IMR-90 (cell line): Measurements from ENCODE around the gene SPECC1L. TPM values are rescaled to one million over a fixed set of nuclear protein-coding genes. Genes with fewer than 3 reads are reported as not detected.

Source experiments
- ATAC-seq: fragments of 200-7000 bp; cut with Tn5 transposase; 2 replicates; pipeline ENCODE4 v1.9.1; 2020; ENCODE audit warnings: low read depth, mild to moderate bottlenecking, moderate library complexity
- BruUV-seq: library from RNA; stranded (reverse); fragments of 400-500 nt; replicated peaks from 2 replicates; lab custom pipeline; 2021; lab: Mats Ljungman, UMichigan
- CTCF ChIA-PET: fragments of 300-600 bp; formaldehyde crosslinking; extraction: SDS; loops from one replicate; lab custom pipeline; 2021; ENCODE audit warnings: antibody characterized with exemption; lab: Yijun Ruan, JAX
- POLR2A ChIA-PET: fragments of 300-600 bp; sonication (Branson Sonifier 250); formaldehyde crosslinking; loops from one replicate; lab custom pipeline; 2022; ENCODE audit warnings: antibody characterized with exemption; ENCODE audit not compliant: unreplicated experiment; lab: Charles Lee
- DNase-seq: peaks from one replicate; pipeline ENCODE4 v3.0.0; 2013
- H2AFZ ChIP-seq: replicated peaks from 2 replicates; pipeline ENCODE3; 2013; ENCODE audit warnings: low read length, mild to moderate bottlenecking; ENCODE audit not compliant: poor library complexity
- H2AK5ac ChIP-seq: 2 replicates; pipeline ENCODE4 v1.6.1; 2013; ENCODE audit warnings: low read depth, low read length, inconsistent platforms
- H2AK9ac ChIP-seq: replicated peaks from 2 replicates; pipeline ENCODE3; 2013; ENCODE audit warnings: mild to moderate bottlenecking, low read depth, low read length, moderate library complexity; ENCODE audit not compliant: poor library complexity
- H2BK120ac ChIP-seq: 2 replicates; pipeline ENCODE4 v1.6.1; 2013; ENCODE audit warnings: low read depth, low read length, inconsistent platforms
- H2BK15ac ChIP-seq: 3 replicates; pipeline ENCODE4 v1.6.1; 2013; ENCODE audit warnings: low read depth, low read length, inconsistent platforms
- H2BK20ac ChIP-seq: 2 replicates; pipeline ENCODE4 v1.6.1; 2013; ENCODE audit warnings: low read depth, mild to moderate bottlenecking, inconsistent platforms, low read length, moderate library complexity
- H2BK5ac ChIP-seq: 2 replicates; pipeline ENCODE4 v1.6.1; 2013; ENCODE audit warnings: mild to moderate bottlenecking, low read depth, low read length, inconsistent platforms; ENCODE audit not compliant: poor library complexity, severe bottlenecking
- H3K14ac ChIP-seq: replicated peaks from 2 replicates; pipeline ENCODE4 v1.6.1; 2013; ENCODE audit warnings: low read depth, low read length, inconsistent platforms
- H3K18ac ChIP-seq: 2 replicates; pipeline ENCODE4 v1.6.1; 2013; ENCODE audit warnings: low read depth, low read length, control low read depth
- H3K23ac ChIP-seq: 2 replicates; pipeline ENCODE4 v1.6.1; 2013; ENCODE audit warnings: low read depth, low read length, inconsistent platforms
- H3K27ac ChIP-seq: 2 replicates; pipeline ENCODE4 v1.5.1; 2013; ENCODE audit warnings: mild to moderate bottlenecking, control low read depth, low read length; ENCODE audit not compliant: insufficient read depth
- H3K27me3 ChIP-seq: 2 replicates; pipeline ENCODE4 v1.6.1; 2013; ENCODE audit warnings: low read length; ENCODE audit not compliant: control insufficient read depth, insufficient read depth
- H3K36me3 ChIP-seq: 2 replicates; pipeline ENCODE4 v1.6.1; 2013; ENCODE audit warnings: low read length, mixed read lengths; ENCODE audit not compliant: control insufficient read depth, insufficient read depth
- H3K4ac ChIP-seq: 2 replicates; pipeline ENCODE4 v1.6.1; 2013; ENCODE audit warnings: low read depth, low read length, inconsistent platforms
- H3K4me1 ChIP-seq: 2 replicates; pipeline ENCODE4 v1.6.1; 2013; ENCODE audit warnings: low read length, mixed read lengths; ENCODE audit not compliant: control insufficient read depth, insufficient read depth
- H3K4me2 ChIP-seq: 2 replicates; pipeline ENCODE4 v1.6.1; 2013; ENCODE audit warnings: low read depth, mild to moderate bottlenecking, control low read depth, low read length, moderate library complexity
- H3K4me3 ChIP-seq: 2 replicates; pipeline ENCODE4 v1.5.1; 2013; ENCODE audit warnings: low read depth, mild to moderate bottlenecking, control low read depth, low read length, moderate library complexity; ENCODE audit not compliant: insufficient read depth
- H3K56ac ChIP-seq: 2 replicates; pipeline ENCODE4 v1.6.1; 2013; ENCODE audit warnings: low read length, inconsistent platforms; ENCODE audit not compliant: insufficient read depth; ENCODE audit errors: extremely low read depth
- H3K79me1 ChIP-seq, 2 experiments: 2 replicates each; pipeline ENCODE4 v1.6.1; 2013; ENCODE audit warnings: low read length in 2 of 2, inconsistent platforms in 1 of 2, low read depth in 1 of 2
- H3K9ac ChIP-seq: 2 replicates; pipeline ENCODE4 v1.6.1; 2013; ENCODE audit warnings: low read depth, low read length, control low read depth
- H3K9me1 ChIP-seq: 2 replicates; pipeline ENCODE4 v1.6.1; 2013; ENCODE audit warnings: low read length, inconsistent platforms; ENCODE audit not compliant: insufficient read depth
- H3K9me3 ChIP-seq: 2 replicates; pipeline ENCODE4 v1.6.1; 2013; ENCODE audit warnings: low read length; ENCODE audit not compliant: control insufficient read depth, insufficient read depth
- H4K20me1 ChIP-seq: 2 replicates; pipeline ENCODE4 v1.6.1; 2013; ENCODE audit warnings: low read length, inconsistent platforms; ENCODE audit not compliant: insufficient read depth
- H4K5ac ChIP-seq: 2 replicates; pipeline ENCODE4 v1.6.1; 2013; ENCODE audit warnings: mild to moderate bottlenecking, low read depth, low read length, control low read depth
- H4K8ac ChIP-seq, 2 experiments: 2 replicates each; pipeline ENCODE4 v1.6.1; 2013; ENCODE audit warnings: low read depth in 2 of 2, low read length in 2 of 2, control low read depth in 1 of 2, inconsistent platforms in 1 of 2
- H4K91ac ChIP-seq: 2 replicates; pipeline ENCODE4 v1.6.1; 2013; ENCODE audit warnings: low read depth, low read length, inconsistent platforms; ENCODE audit not compliant: insufficient read depth
- CHD1 ChIP-seq: IDR thresholded peaks from 2 replicates; pipeline ENCODE4 v1.6.1; 2012; ENCODE audit warnings: low read depth, low read length, improper control_type of control experiment
- FOS ChIP-seq: fragments of 150-350 bp; IDR thresholded peaks from 2 replicates; pipeline ENCODE4 v1.6.1; 2016; ENCODE audit warnings: low read depth, low read length
- MAFK ChIP-seq: IDR thresholded peaks from 2 replicates; pipeline ENCODE4 v1.6.1; 2012; ENCODE audit warnings: low read depth, low read length, improper control_type of control experiment
- MAZ ChIP-seq: IDR thresholded peaks from 2 replicates; pipeline ENCODE4 v1.6.1; 2012; ENCODE audit warnings: low read depth, mild to moderate bottlenecking, low read length, improper control_type of control experiment, moderate library complexity, borderline replicate concordance
- NFE2L2 ChIP-seq: fragments of 150-350 bp; IDR thresholded peaks from 2 replicates; pipeline ENCODE4 v1.6.1; 2016; ENCODE audit warnings: low read depth, mild to moderate bottlenecking, low read length
- RAD21 ChIP-seq: IDR thresholded peaks from 2 replicates; pipeline ENCODE4 v1.6.1; 2012; ENCODE audit warnings: low read length, improper control_type of control experiment
- WGBS, 2 experiments: methylation state at CpG; one replicate each; pipeline versions ENCODE4 v1.1.5 to v1.1.7; 2013; ENCODE audit warnings: missing lambda C conversion rate in 2 of 2; ENCODE audit not compliant: insufficient read length in 1 of 2; ENCODE audit errors: extremely low coverage in 2 of 2; 5-methylcytosine and 5-hydroxymethylcytosine counted together
- dilution Hi-C: fragments of 300-500 bp; cut with HindIII; formaldehyde crosslinking; loops from one replicate; pipeline ENCODE4 v1.14.3; 2018; ENCODE audit warnings: low sequenced_read_pairs; ENCODE audit not compliant: unreplicated experiment
- in situ Hi-C: fragments of 300-500 bp; cut with MboI; formaldehyde crosslinking; loops from 3 replicates; pipeline ENCODE4 v1.14.3; 2019; ENCODE audit warnings: low sequenced_read_pairs, inconsistent platforms, mixed read lengths
- intact Hi-C: fragments of 100-400 bp; cut with micrococcal nuclease; formaldehyde crosslinking; loops from 2 replicates; pipeline ENCODE4 v1.10.0; 2022
- polyA plus RNA-seq, 3 experiments: library from polyadenylated mRNA; depleted of rRNA; stranded (reverse); fragments of >200 nt; gene quantifications; 2 replicates each; pipeline ENCODE4 v1.2.3, GENCODE V29; 2012; ENCODE audit warnings: low replicate concordance in 1 of 3
- total RNA-seq: library from RNA; depleted of rRNA; stranded (reverse); fragments of >200 nt; gene quantifications from 2 replicates; pipeline ENCODE4 v1.2.3, GENCODE V29; 2012
- TF ChIP-seq, protein P1 (sequence below): conservative IDR thresholded peaks from 2 replicates; pipeline ENCODE4 v1.5.1; 2012; ENCODE audit warnings: mild to moderate bottlenecking, low read depth, low read length, improper control_type of control experiment

Gene SPECC1L
- total and polyA plus RNA-seq, 2 of the 4 experiments (the other 2 are of a cell fraction): 18.7 to 44.1 TPM

GRCh38 chr22:24450610-24451009 lies 180.0 kb downstream of the SPECC1L start:
- no peak overlapping the region for H3K4ac ChIP-seq
- no peak overlapping the region for H4K8ac ChIP-seq
- no peak overlapping the region for H3K56ac ChIP-seq
- H2BK15ac ChIP-seq: no peak overlapping the region
- H4K5ac ChIP-seq: no peak overlapping the region
- 0 out of 2 replicates have a peak, but pooled peaks cover 3% of the 10 kb centered on the region for H3K9me1 ChIP-seq
- no peak overlapping the region for H3K18ac ChIP-seq
- no peak overlapping the region for H3K4me2 ChIP-seq
- no peak overlapping the region for H3K4me3 ChIP-seq
- no peaks in the 10 kb centered on the region for H3K36me3 ChIP-seq
- no peaks in the 10 kb centered on the region for H3K79me1 ChIP-seq
- H4K91ac ChIP-seq: no peak overlapping the region
- H2BK120ac ChIP-seq: no peak overlapping the region
- BruUV-seq: no TSS peak
- ChIA-PET POLR2A (no interaction called here), CTCF (interaction anchor here (0.6 to 0.9 kb wide), 2 partner anchors 27 to 81 kb away, joined by 3 read pairs; no protein-coding TSS in a partner anchor)
- no peak overlapping the region for H2AFZ ChIP-seq
- H3K14ac ChIP-seq: no peak overlapping the region
- peaks cover 10% of the 10 kb centered on the region for H3K27me3 ChIP-seq
- intact Hi-C loops (no loop called here), dilution Hi-C loops (no loop called here), in situ Hi-C loops (no loop called here)
- no peak overlapping the region for H3K23ac ChIP-seq
- no peak overlapping the region for H3K9ac ChIP-seq
- peaks cover 2% of the 10 kb centered on the region for H3K4me1 ChIP-seq
- H2AK9ac ChIP-seq: no peak overlapping the region
- no peak overlapping the region for H2AK5ac ChIP-seq
- H3K27ac ChIP-seq: no peak overlapping the region
- no peaks in the 10 kb centered on the region for H4K20me1 ChIP-seq
- peaks cover 5% of the 10 kb centered on the region for H3K9me3 ChIP-seq
- no peak for DNase-seq
- no peak for TF ChIP-seq RAD21
- no peak for TF ChIP-seq NFE2L2
- no peak for TF ChIP-seq CHD1
- no peak for TF ChIP-seq FOS
- TF ChIP-seq, protein P1, sequence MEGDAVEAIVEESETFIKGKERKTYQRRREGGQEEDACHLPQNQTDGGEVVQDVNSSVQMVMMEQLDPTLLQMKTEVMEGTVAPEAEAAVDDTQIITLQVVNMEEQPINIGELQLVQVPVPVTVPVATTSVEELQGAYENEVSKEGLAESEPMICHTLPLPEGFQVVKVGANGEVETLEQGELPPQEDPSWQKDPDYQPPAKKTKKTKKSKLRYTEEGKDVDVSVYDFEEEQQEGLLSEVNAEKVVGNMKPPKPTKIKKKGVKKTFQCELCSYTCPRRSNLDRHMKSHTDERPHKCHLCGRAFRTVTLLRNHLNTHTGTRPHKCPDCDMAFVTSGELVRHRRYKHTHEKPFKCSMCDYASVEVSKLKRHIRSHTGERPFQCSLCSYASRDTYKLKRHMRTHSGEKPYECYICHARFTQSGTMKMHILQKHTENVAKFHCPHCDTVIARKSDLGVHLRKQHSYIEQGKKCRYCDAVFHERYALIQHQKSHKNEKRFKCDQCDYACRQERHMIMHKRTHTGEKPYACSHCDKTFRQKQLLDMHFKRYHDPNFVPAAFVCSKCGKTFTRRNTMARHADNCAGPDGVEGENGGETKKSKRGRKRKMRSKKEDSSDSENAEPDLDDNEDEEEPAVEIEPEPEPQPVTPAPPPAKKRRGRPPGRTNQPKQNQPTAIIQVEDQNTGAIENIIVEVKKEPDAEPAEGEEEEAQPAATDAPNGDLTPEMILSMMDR: no peak
- no peak for TF ChIP-seq MAFK
- TF ChIP-seq MAZ: no peak
- H2BK20ac ChIP-seq: no peak overlapping the region
- no peak for ATAC-seq
- 57% methylated on average over 1 of the region's 1 CpG; no CpG with 5 or more reads in 1 of the 2 experiments for WGBS, 2 experiments
- no peak overlapping the region for H2BK5ac ChIP-seq
